HFF-Myc (cell line): ENCODE data around the gene CAPZB.

Experiments used
- DNase-seq: peaks from one replicate; pipeline ENCODE4 v3.0.0-alpha.2; 2011; ENCODE audit warnings: low read depth; ENCODE audit errors: extremely low read depth
- H3K4me3 ChIP-seq: replicated peaks from 2 replicates; pipeline ENCODE4 v1.5.1; 2011; ENCODE audit warnings: low read depth, mild to moderate bottlenecking, control low read depth, low read length
- CTCF ChIP-seq: IDR thresholded peaks from 2 replicates; pipeline ENCODE4 v1.5.1; 2012; ENCODE audit warnings: mild to moderate bottlenecking, low read depth, low read length, control low read depth; ENCODE audit errors: missing control alignments

The CAPZB gene

GRCh38 chr1:19444296-19445021, 40.9 kb downstream of the CAPZB start:
- TF ChIP-seq CTCF, result no peak
- DNase-seq, result no peak
- no peak overlapping the region for H3K4me3 ChIP-seq

- no peak for DNase-seq
- no peak for TF ChIP-seq CTCF
- H3K4me3 ChIP-seq, result no peak overlapping the region
Observed at GRCh38 chr1:19443326-19443725, 42.0 kb downstream of the CAPZB start.

- no peak for TF ChIP-seq CTCF
- no peak for DNase-seq
- H3K4me3 ChIP-seq, result no peak overlapping the region
Observed at GRCh38 chr1:19442154-19443096, 42.9 kb downstream of the CAPZB start.

- TF ChIP-seq CTCF, result no peak
- DNase-seq, result no peak
- no peak overlapping the region for H3K4me3 ChIP-seq
Observed at GRCh38 chr1:19441048-19441780, 44.1 kb downstream of the CAPZB start.

- H3K4me3 ChIP-seq, result no peak overlapping the region
- DNase-seq, result no peak
- TF ChIP-seq CTCF, result peak; percentile 34
Observed at GRCh38 chr1:19439464-19440171, 45.7 kb downstream of the CAPZB start.

GRCh38 chr1:19438516-19439195, 46.7 kb downstream of the CAPZB start:
- DNase-seq, result no peak
- no peak overlapping the region for H3K4me3 ChIP-seq
- TF ChIP-seq CTCF, result no peak
